PFSK-1 (cell line): ENCODE results near the gene CMTM6.

Experiments
- FOXP2 ChIP-seq: optimal IDR thresholded peaks from 2 replicates; pipeline ENCODE3; 2011; ENCODE audit warnings: borderline replicate concordance, control low read depth, inconsistent platforms; ENCODE audit not compliant: insufficient read depth; ENCODE audit errors: extremely low read length, extremely low read depth
- POLR2AphosphoS5 ChIP-seq: IDR thresholded peaks from 2 replicates; pipeline ENCODE4 v1.6.1; 2012; ENCODE audit warnings: low read depth, mild to moderate bottlenecking, control low read depth, low read length, moderate library complexity
- REST ChIP-seq, 2 experiments: IDR thresholded peaks; 2 replicates each; pipeline versions ENCODE4 v1.6.1 to v1.8.0; 2011 to 2012; ENCODE audit warnings: low read depth in 2 of 2, low read length in 2 of 2, control low read depth in 1 of 2, inconsistent platforms in 1 of 2, mild to moderate bottlenecking in 1 of 2, moderate library complexity in 1 of 2; ENCODE audit not compliant: insufficient read depth in 1 of 2
- SIN3A ChIP-seq: IDR thresholded peaks from 2 replicates; pipeline ENCODE4 v1.6.1; 2012; ENCODE audit warnings: mild to moderate bottlenecking, low read length, moderate library complexity, borderline replicate concordance; ENCODE audit not compliant: insufficient read depth
- TAF1 ChIP-seq: IDR thresholded peaks from 2 replicates; pipeline ENCODE4 v1.6.1; 2012; ENCODE audit warnings: low read length, control low read depth, borderline replicate concordance; ENCODE audit not compliant: insufficient read depth

CMTM6 gene

DNA sequence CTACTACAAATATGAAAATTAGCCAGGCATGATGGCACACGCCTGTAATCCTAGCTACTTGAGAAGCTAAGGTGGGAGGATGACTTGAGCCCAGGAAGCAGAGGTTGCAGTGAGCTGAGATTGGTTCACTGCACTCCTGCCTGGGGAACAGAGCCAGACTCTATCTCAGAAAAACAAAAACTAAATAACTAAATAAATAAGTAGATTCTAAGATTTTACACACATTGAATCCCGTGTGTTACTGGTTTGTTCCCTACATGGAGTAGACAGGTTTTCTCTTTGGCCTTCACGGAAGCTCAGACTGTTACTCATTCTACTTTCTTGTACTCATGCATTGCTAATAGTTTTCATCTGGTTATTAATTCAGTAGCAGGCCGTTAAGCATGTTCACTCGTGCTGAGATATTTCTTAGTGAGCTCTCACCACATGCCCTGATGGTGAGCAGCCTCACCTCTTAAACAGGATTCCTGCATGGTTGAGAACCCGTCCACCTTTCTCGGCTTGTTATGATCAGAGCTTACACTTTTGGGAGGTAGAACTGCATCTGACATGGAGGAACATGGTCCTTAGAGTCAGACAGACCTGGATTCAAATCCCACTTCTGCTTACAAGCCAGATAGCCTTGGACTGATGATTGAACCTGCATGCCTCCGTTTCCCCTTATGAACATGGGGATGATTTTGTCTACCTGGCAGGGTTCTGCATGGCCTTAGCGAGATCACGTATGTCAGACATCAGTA, 61.9 kb downstream of the CMTM6 start:
- TF ChIP-seq TAF1 (no peak), REST (IDR thresholded peaks at IDR 0.05; ENCODE audit: insufficient read depth in 1 of 2, low read depth in 2 of 2, low read length in 2 of 2) (no peak), POLR2AphosphoS5 (no peak), FOXP2 (no peak), SIN3A (no peak)

- TF ChIP-seq POLR2AphosphoS5 (no peak), SIN3A (no peak), FOXP2 (no peak), TAF1 (no peak), REST (IDR thresholded peaks at IDR 0.05; ENCODE audit: insufficient read depth in 1 of 2, low read depth in 2 of 2, low read length in 2 of 2) (no peak)
Measured at GRCh38 chr3:32438596-32439344, 63.9 kb downstream of the CMTM6 start.

DNA sequence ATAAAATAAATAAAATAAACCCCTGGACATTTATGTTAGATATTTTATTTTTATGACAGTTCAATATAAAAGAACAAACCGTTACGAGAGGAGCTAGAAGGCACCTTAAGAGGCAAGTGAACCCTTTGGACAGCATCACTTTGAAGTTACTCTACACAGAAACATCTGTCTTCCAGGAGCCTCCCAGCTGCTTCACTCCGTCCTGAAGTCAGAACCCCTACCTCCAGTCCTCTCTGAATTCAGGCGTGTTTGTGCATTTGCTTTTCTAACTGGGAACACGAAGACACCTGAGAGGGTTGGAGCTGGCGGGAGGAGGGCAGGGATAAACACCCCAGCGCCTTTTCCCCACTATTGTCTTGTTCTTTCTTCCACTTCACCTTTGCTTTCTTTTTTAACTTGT, 64.8 kb downstream of the CMTM6 start:
- TF ChIP-seq SIN3A (no peak), TAF1 (no peak), FOXP2 (no peak), REST (IDR thresholded peaks at IDR 0.05; ENCODE audit: insufficient read depth in 1 of 2, low read depth in 2 of 2, low read length in 2 of 2) (no peak), POLR2AphosphoS5 (no peak)

DNA sequence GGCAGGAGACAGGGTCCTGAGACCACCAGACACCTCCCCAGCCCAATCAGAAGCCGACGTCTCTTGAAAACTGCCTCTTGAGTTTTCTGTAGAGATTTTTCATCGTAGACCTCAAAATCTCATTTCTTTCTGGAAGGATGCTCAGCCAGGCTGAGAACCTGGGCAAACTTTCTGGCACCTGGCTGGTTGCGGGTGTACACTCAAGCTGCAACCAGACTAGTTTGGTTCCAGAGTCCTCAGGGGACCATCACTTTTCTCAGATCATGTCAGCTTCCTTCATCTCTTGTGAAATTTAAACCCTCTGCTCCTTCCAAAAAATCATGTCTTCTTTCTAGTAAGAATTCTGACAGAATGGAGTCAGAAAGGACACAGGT, 65.8 kb downstream of the CMTM6 start:
- TF ChIP-seq REST (IDR thresholded peaks at IDR 0.05; ENCODE audit: insufficient read depth in 1 of 2, low read depth in 2 of 2, low read length in 2 of 2) (no peak), POLR2AphosphoS5 (no peak), SIN3A (no peak), FOXP2 (no peak), TAF1 (no peak)
